ENCODE measurements around the gene OMG.

OMG gene

DNA sequence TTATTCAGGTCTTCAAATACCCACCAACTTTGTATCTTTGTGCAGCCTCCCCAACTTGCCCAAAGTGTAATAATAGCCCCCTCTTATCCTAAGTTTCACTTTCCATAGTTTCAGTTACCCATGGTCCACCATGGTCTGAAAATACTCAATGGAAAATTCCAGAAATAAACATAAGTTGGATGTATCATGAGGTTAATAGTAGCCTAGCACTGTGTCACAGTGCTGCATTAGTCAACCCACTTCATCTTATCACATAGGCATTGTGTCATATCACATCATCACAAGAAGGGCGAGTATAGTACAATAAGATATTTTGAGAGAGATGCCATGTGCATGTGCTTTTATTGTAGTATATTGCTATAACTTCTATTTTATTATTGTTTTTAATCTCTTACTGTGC lies 21.9 kb downstream of the OMG start:
- Histone ChIP-seq H3K4me3 (ENCODE audit: low read length) (no peak overlapping the region), H3K4me2 (ENCODE audit: low read length) (no peak overlapping the region), H3F3A (ENCODE audit: control insufficient read depth, insufficient read depth) (no peaks in the 10 kb centered on the region), H3K36me3 (ENCODE audit: control insufficient read depth, low read length) (peaks cover 44% of the 10 kb centered on the region), H3K27me3 (ENCODE audit: control insufficient read depth, low read length) (no peaks in the 10 kb centered on the region), H3K9me3 (ENCODE audit: control insufficient read depth, insufficient read depth, low read length) (no peaks in the 10 kb centered on the region), H3K27ac (ENCODE audit: low read depth, low read length) (no peak overlapping the region), H3K9me2 (replicated peaks; ENCODE audit: control insufficient read depth, low read length) (no peaks in the 10 kb centered on the region), H4K20me1 (ENCODE audit: control insufficient read depth, insufficient read depth, low read depth, low read length) (no peaks in the 10 kb centered on the region), H3K4me1 (ENCODE audit: control insufficient read depth, low read length) (no peaks in the 10 kb centered on the region), H3K79me2 (ENCODE audit: control insufficient read depth, low read length) (no peaks in the 10 kb centered on the region)
- no peak for TF ChIP-seq EZH2phosphoT487 (IDR thresholded peaks at IDR 0.05; ENCODE audit: borderline replicate concordance, low read length)
- TF ChIP-seq, protein P1, sequence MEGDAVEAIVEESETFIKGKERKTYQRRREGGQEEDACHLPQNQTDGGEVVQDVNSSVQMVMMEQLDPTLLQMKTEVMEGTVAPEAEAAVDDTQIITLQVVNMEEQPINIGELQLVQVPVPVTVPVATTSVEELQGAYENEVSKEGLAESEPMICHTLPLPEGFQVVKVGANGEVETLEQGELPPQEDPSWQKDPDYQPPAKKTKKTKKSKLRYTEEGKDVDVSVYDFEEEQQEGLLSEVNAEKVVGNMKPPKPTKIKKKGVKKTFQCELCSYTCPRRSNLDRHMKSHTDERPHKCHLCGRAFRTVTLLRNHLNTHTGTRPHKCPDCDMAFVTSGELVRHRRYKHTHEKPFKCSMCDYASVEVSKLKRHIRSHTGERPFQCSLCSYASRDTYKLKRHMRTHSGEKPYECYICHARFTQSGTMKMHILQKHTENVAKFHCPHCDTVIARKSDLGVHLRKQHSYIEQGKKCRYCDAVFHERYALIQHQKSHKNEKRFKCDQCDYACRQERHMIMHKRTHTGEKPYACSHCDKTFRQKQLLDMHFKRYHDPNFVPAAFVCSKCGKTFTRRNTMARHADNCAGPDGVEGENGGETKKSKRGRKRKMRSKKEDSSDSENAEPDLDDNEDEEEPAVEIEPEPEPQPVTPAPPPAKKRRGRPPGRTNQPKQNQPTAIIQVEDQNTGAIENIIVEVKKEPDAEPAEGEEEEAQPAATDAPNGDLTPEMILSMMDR (IDR thresholded peaks at IDR 0.05; ENCODE audit: low read depth, low read length, poor library complexity, severe bottlenecking): no peak

GRCh38 chr17:31274252-31274651 lies 22.8 kb downstream of the OMG start:
- Histone ChIP-seq H3K27me3 (ENCODE audit: control insufficient read depth, low read length) (no peaks in the 10 kb centered on the region), H3K27ac (ENCODE audit: low read depth, low read length) (no peak overlapping the region), H3K79me2 (ENCODE audit: control insufficient read depth, low read length) (no peaks in the 10 kb centered on the region), H3K4me1 (ENCODE audit: control insufficient read depth, low read length) (no peaks in the 10 kb centered on the region), H3K9me3 (ENCODE audit: control insufficient read depth, insufficient read depth, low read length) (no peaks in the 10 kb centered on the region), H3K4me3 (ENCODE audit: low read length) (no peak overlapping the region), H4K20me1 (ENCODE audit: control insufficient read depth, insufficient read depth, low read depth, low read length) (no peaks in the 10 kb centered on the region), H3K4me2 (ENCODE audit: low read length) (no peak overlapping the region), H3K36me3 (ENCODE audit: control insufficient read depth, low read length) (peaks cover 52% of the 10 kb centered on the region), H3F3A (ENCODE audit: control insufficient read depth, insufficient read depth) (no peaks in the 10 kb centered on the region), H3K9me2 (replicated peaks; ENCODE audit: control insufficient read depth, low read length) (no peaks in the 10 kb centered on the region)
- no peak for TF ChIP-seq EZH2phosphoT487 (IDR thresholded peaks at IDR 0.05; ENCODE audit: borderline replicate concordance, low read length)
- TF ChIP-seq, protein P1 (IDR thresholded peaks at IDR 0.05; ENCODE audit: low read depth, low read length, poor library complexity, severe bottlenecking): no peak

- Histone ChIP-seq H3K36me3 (ENCODE audit: control insufficient read depth, low read length) (peaks cover 57% of the 10 kb centered on the region), H3K4me3 (ENCODE audit: low read length) (no peak overlapping the region)
- TF ChIP-seq, protein P1 (IDR thresholded peaks at IDR 0.05; ENCODE audit: low read depth, low read length, poor library complexity, severe bottlenecking): no peak
- TF ChIP-seq EZH2phosphoT487 (IDR thresholded peaks at IDR 0.05; ENCODE audit: borderline replicate concordance, low read length): no peak
These were observed 23.5 kb downstream of the OMG start for GRCh38 chr17:31273516-31273915.

GRCh38 chr17:31272803-31273202 lies 24.2 kb downstream of the OMG start:
- no peaks in the 10 kb centered on the region for H3K27me3 ChIP-seq (ENCODE audit: control insufficient read depth, low read length)
- H3K9me2 ChIP-seq (replicated peaks; ENCODE audit: control insufficient read depth, low read length): no peaks in the 10 kb centered on the region
- H3K4me2 ChIP-seq (ENCODE audit: low read length): no peak overlapping the region
- peaks cover 55% of the 10 kb centered on the region for H3K36me3 ChIP-seq (ENCODE audit: control insufficient read depth, low read length)
- no peak overlapping the region for H3K27ac ChIP-seq (ENCODE audit: low read depth, low read length)
- no peaks in the 10 kb centered on the region for H3K4me1 ChIP-seq (ENCODE audit: control insufficient read depth, low read length)
- H3K9me3 ChIP-seq (ENCODE audit: control insufficient read depth, insufficient read depth, low read length): no peaks in the 10 kb centered on the region
- H4K20me1 ChIP-seq (ENCODE audit: control insufficient read depth, insufficient read depth, low read depth, low read length): no peaks in the 10 kb centered on the region
- H3F3A ChIP-seq (ENCODE audit: control insufficient read depth, insufficient read depth): no peaks in the 10 kb centered on the region
- H3K79me2 ChIP-seq (ENCODE audit: control insufficient read depth, low read length): no peaks in the 10 kb centered on the region
- no peak overlapping the region for H3K4me3 ChIP-seq (ENCODE audit: low read length)
- TF ChIP-seq, protein P1 (IDR thresholded peaks at IDR 0.05; ENCODE audit: low read depth, low read length, poor library complexity, severe bottlenecking): no peak
- no peak for TF ChIP-seq EZH2phosphoT487 (IDR thresholded peaks at IDR 0.05; ENCODE audit: borderline replicate concordance, low read length)

More at GRCh38 chr17:31273516-31273915, 23.5 kb downstream of the OMG start:
- no peaks in the 10 kb centered on the region for H3K4me1 ChIP-seq (ENCODE audit: control insufficient read depth, low read length)
- H3K9me3 ChIP-seq (ENCODE audit: control insufficient read depth, insufficient read depth, low read length): no peaks in the 10 kb centered on the region
- no peaks in the 10 kb centered on the region for H4K20me1 ChIP-seq (ENCODE audit: control insufficient read depth, insufficient read depth, low read depth, low read length)
- no peaks in the 10 kb centered on the region for H3K79me2 ChIP-seq (ENCODE audit: control insufficient read depth, low read length)
- H3K9me2 ChIP-seq (replicated peaks; ENCODE audit: control insufficient read depth, low read length): no peaks in the 10 kb centered on the region
- H3K4me2 ChIP-seq (ENCODE audit: low read length): no peak overlapping the region
- H3K27me3 ChIP-seq (ENCODE audit: control insufficient read depth, low read length): no peaks in the 10 kb centered on the region
- H3K27ac ChIP-seq (ENCODE audit: low read depth, low read length): no peak overlapping the region
- H3F3A ChIP-seq (ENCODE audit: control insufficient read depth, insufficient read depth): no peaks in the 10 kb centered on the region
